ENCODE measurements around the gene LRRC9.

The LRRC9 gene

DNA sequence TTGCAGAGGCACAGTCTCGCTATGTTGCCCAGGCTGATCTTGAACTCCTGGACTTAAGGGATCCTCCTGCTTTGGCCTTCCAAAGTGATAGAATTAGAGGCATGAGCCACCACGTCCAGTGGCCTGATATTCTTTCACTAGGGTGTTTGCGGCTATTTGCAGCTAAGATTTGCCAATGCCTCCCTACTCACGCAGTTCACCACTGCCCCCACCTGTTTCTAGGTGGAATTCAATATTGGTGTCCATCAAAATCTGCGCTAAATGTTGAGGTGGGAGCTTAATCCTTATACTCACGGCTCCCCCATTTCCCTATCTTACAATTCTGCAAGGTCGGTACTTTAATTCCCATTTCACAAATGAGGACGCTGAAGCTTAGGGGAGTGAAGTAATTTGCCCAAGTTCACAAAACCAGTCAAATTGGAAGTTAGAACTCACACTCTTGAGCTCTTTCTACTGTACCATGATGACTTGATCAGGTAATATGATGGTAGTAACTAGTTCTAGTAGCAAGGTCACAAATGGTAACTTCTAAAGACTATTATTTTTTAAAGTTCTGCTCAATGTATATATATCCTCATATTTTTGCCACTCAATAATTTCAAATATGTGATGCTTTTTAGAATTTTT is 22.1 kb upstream of the LRRC9 start:
- no peak for DNase-seq (ENCODE audit: low spot score)

DNA sequence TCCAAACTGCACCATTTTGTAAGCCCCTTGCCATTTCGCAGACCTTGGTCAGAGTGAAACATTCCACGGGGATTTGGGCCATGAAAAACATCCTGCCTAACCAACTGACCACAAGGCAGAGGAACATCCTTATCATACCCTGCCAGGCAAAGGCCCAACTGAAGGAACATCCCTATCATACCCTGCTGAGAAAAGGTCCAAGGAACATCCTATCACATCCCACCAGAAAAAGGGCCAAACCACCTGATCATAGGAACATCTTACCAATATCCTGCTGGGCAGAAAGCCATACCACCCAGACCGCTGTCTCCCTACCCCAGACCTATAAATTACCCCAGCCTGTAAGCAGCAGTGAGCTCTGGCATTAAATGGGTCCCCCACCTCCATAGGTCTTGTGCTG is 19.4 kb upstream of the LRRC9 start:
- no peak for DNase-seq (ENCODE audit: low spot score)
- Histone ChIP-seq H3K4me3 (no peak overlapping the region), H3K27ac (no peak overlapping the region)
- TF ChIP-seq, protein P1, sequence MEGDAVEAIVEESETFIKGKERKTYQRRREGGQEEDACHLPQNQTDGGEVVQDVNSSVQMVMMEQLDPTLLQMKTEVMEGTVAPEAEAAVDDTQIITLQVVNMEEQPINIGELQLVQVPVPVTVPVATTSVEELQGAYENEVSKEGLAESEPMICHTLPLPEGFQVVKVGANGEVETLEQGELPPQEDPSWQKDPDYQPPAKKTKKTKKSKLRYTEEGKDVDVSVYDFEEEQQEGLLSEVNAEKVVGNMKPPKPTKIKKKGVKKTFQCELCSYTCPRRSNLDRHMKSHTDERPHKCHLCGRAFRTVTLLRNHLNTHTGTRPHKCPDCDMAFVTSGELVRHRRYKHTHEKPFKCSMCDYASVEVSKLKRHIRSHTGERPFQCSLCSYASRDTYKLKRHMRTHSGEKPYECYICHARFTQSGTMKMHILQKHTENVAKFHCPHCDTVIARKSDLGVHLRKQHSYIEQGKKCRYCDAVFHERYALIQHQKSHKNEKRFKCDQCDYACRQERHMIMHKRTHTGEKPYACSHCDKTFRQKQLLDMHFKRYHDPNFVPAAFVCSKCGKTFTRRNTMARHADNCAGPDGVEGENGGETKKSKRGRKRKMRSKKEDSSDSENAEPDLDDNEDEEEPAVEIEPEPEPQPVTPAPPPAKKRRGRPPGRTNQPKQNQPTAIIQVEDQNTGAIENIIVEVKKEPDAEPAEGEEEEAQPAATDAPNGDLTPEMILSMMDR (IDR thresholded peaks at IDR 0.05) = no peak

More for the DNA sequence above, 22.1 kb upstream of the LRRC9 start:
- Histone ChIP-seq H3K4me3 (no peak overlapping the region), H3K27ac (no peak overlapping the region)
- TF ChIP-seq, protein P1 (IDR thresholded peaks at IDR 0.05) = no peak

DNA sequence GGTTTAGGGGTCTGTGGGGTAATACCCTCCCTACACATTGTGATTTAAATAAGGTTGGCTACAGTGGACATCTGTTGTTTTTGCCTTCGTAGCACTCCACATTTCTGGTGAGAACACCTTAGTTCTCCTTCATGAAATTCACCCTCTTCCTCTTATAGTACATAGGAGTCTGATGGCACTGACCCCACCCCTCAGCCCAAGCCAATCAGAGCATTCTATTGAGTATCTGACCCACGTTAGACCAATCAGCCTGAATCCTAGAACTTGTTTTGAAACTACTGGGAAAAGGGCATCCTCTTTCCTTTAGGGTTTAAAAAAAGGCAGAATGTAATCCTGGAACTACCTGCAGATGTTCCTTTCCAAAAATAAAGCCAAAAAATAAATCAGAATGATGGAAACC is 15.8 kb upstream of the LRRC9 start:
- H3K4me3 ChIP-seq = no peak overlapping the region
- H3K27ac ChIP-seq = no peak overlapping the region
- TF ChIP-seq, protein P1 (IDR thresholded peaks at IDR 0.05) = no peak

DNA sequence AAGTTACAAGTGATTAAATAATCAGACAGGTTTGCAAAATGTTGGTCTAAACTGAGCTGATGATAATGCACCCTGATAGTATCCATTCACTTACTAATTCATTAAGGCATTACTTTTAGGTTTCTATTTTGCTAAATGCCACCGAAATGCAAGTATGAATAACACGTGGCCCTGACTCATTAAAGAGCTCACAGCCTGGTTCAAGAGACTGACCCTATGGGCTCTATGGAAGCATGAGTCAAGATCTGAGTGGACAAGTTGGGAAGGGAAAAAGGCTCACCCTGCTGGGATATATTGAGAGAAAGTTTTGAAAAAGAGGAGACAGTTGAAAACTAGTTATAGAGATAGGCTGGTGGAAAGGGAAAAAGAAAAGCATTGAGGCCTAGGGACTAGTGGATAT is 14.8 kb upstream of the LRRC9 start:
- no peak for DNase-seq (ENCODE audit: low spot score)
- TF ChIP-seq, protein P1 (IDR thresholded peaks at IDR 0.05) = no peak
- no peak overlapping the region for H3K4me3 ChIP-seq
- H3K27ac ChIP-seq = no peak overlapping the region

More for the DNA sequence above, 15.8 kb upstream of the LRRC9 start:
- DNase-seq (ENCODE audit: low spot score) = no peak

DNA sequence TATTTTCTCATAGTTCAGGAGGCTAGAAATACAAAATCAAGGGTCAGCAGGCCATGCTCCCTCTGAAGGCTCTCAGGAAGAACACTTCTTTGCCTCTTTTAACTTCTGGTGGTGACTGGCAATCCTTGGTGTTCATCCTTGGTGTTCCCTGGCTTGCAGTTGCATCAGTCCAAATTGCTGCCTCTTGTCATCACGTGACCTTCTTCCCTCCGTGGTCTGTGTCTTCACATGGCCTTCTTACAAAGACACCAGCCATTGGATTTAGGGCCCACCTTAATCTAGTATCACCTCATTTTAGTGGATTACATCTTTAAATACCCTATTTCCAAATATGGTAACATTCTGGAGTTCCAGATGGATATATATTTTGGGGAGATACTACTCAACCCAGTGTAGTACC is 7.5 kb upstream of the LRRC9 start:
- TF ChIP-seq, protein P1 (IDR thresholded peaks at IDR 0.05) = no peak
- no peak overlapping the region for H3K27ac ChIP-seq
- no peak for DNase-seq (ENCODE audit: low spot score)
- no peak overlapping the region for H3K4me3 ChIP-seq

DNA sequence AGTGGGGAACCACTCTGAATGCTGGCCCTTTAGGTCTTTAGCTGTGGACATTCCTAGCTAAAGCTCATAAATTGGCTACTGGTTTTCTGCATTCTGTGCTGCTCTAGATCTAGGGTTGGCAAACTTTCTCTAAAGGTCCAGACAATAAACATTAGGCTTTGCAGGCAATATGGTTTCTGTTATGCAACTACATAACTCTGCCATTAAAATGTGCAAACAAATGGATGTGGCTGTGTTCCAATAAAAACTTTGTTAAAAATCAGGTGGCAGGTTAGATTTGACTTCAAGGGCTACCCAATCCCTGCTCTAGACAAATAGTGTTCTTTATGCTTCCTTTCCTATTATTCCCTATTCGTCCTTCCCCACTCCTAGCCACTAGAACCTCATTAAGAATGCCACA is 6.8 kb upstream of the LRRC9 start:
- no peak overlapping the region for H3K27ac ChIP-seq
- no peak for DNase-seq (ENCODE audit: low spot score)
- H3K4me3 ChIP-seq = no peak overlapping the region
- TF ChIP-seq, protein P1 (IDR thresholded peaks at IDR 0.05) = no peak

DNA sequence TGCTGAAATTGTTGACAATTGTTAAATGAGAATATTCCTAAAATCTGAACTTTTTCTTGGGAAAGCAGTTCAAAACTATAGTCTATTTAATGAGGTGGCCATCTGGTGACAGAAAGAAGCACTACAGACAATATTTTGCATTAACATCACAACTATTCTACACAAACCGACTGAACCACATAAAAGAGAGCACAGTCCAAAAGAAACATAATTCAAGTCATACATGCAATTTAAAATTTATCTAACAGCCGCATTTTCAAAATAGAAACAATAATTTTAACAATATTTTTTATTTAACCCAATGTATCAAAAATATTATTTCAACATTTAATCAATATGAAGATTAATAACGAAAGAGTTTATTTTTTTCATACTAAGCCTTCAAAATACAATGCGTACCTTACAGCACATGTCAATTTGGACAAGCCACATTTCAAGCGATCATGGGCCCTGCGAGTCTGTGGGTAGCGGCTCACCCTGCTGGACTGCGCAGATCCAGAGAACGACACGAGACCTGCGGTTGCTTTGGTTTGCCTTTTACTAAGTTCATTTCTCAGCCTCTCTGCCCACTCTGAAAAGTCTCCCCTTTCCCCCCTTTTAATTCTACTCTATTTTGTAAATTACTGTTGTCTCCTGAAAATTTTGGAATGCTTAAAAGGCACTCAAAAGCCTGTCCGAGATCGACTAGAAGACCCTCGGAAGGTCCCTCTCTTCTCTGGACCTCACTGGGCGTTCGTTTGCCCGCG is 947 bp upstream of the LRRC9 start:
- H3K27ac ChIP-seq = no peak overlapping the region
- TF ChIP-seq, protein P1 (IDR thresholded peaks at IDR 0.05) = peak; percentile 30
- peak overlapping the region; percentile 74 for H3K4me3 ChIP-seq
- DNase-seq (ENCODE audit: low spot score) = no peak
